HepG2 (cell line): ENCODE results near the gene DPM1. TPM values are rescaled to one million over a fixed set of nuclear protein-coding genes. Genes with fewer than 3 reads are reported as not detected.
A peak's percentile ranks its signal among the peaks of the same experiment; 100 is the strongest.

ENCODE experiments used
- BRD4 ChIP-seq: sonication (generic); formaldehyde crosslinking; IDR thresholded peaks from 2 replicates; pipeline ENCODE4 v1.4.0; 2020; ENCODE audit warnings: missing genetic modification reagents
- DR1 ChIP-seq: sonication (generic); formaldehyde crosslinking; IDR thresholded peaks from 2 replicates; pipeline ENCODE4 v1.8.0; 2021; ENCODE audit warnings: mild to moderate bottlenecking, missing genetic modification reagents, inconsistent platforms
- E2F1 ChIP-seq: sonication (generic); formaldehyde crosslinking; IDR thresholded peaks from 2 replicates; pipeline ENCODE4 v1.5.0; 2020; ENCODE audit warnings: missing genetic modification reagents
- ELK4 ChIP-seq: sonication (generic); formaldehyde crosslinking; IDR thresholded peaks from 2 replicates; pipeline ENCODE4 v1.9.0; 2021; ENCODE audit warnings: missing genetic modification reagents, borderline replicate concordance
- ETV5 ChIP-seq: IDR thresholded peaks from 2 replicates; pipeline ENCODE4 v1.6.1; 2018; ENCODE audit warnings: missing biosample characterization, missing genetic modification reagents, inconsistent platforms, borderline replicate concordance
- GTF2F1 ChIP-seq: fragments of 150-350 bp; IDR thresholded peaks from 2 replicates; pipeline ENCODE4 v1.6.1; 2014; ENCODE audit warnings: low read length
- IKZF4 ChIP-seq: sonication (generic); formaldehyde crosslinking; IDR thresholded peaks from 2 replicates; pipeline ENCODE4 v1.5.1; 2020; ENCODE audit warnings: borderline replicate concordance, mild to moderate bottlenecking, low read depth, missing genetic modification reagents; ENCODE audit errors: not compliant biosample characterization
- MIXL1 ChIP-seq: IDR thresholded peaks from 2 replicates; pipeline ENCODE4 v1.6.1; 2016
- MXI1 ChIP-seq: IDR thresholded peaks from 3 replicates; pipeline ENCODE4 v1.6.1; 2012; ENCODE audit warnings: low read depth, low read length, inconsistent platforms, borderline replicate concordance
- NFATC3 ChIP-seq: sonication (generic); formaldehyde crosslinking; IDR thresholded peaks from 2 replicates; pipeline ENCODE4 v1.5.1; 2020; ENCODE audit warnings: mild to moderate bottlenecking, missing genetic modification reagents
- PCBP2 ChIP-seq: fragments of 200-400 bp; formaldehyde crosslinking; optimal IDR thresholded peaks from 2 replicates; pipeline ENCODE3; 2018; ENCODE audit warnings: low read length, low read depth; ENCODE audit not compliant: poor library complexity, severe bottlenecking
- PHF8 ChIP-seq: sonication (generic); formaldehyde crosslinking; IDR thresholded peaks from 2 replicates; pipeline ENCODE4 v1.5.0; 2020; ENCODE audit warnings: missing genetic modification reagents
- REPIN1 ChIP-seq: sonication (generic); formaldehyde crosslinking; IDR thresholded peaks from 2 replicates; pipeline ENCODE4 v1.8.0; 2022; ENCODE audit warnings: missing genetic modification reagents, low read depth, mild to moderate bottlenecking, borderline replicate concordance
- RFX1 ChIP-seq: fragments of 450-650 bp; IDR thresholded peaks from 2 replicates; pipeline ENCODE4 v1.6.1; 2017
- SNRNP70 ChIP-seq: fragments of 200-400 bp; formaldehyde crosslinking; IDR thresholded peaks from 2 replicates; pipeline ENCODE4 v1.6.1; 2017; ENCODE audit warnings: mild to moderate bottlenecking, low read depth, low read length, moderate library complexity
- TEAD3 ChIP-seq: optimal IDR thresholded peaks from 2 replicates; pipeline ENCODE3; 2016; ENCODE audit warnings: borderline replicate concordance
- ZFAT ChIP-seq: sonication (generic); formaldehyde crosslinking; conservative IDR thresholded peaks from 2 replicates; pipeline ENCODE4 v1.8.1; 2023; ENCODE audit warnings: missing genetic modification reagents, inconsistent platforms
- ZNF12 ChIP-seq: sonication (generic); formaldehyde crosslinking; IDR thresholded peaks from 2 replicates; pipeline ENCODE4 v1.5.0; 2020; ENCODE audit warnings: missing genetic modification reagents
- ZNF546 ChIP-seq: sonication (generic); formaldehyde crosslinking; conservative IDR thresholded peaks from 2 replicates; pipeline ENCODE4 v1.8.1; 2023; ENCODE audit warnings: mild to moderate bottlenecking, missing genetic modification reagents
- ZNF773 ChIP-seq: sonication (generic); formaldehyde crosslinking; IDR thresholded peaks from 2 replicates; pipeline ENCODE4 v1.4.0; 2020; ENCODE audit warnings: missing genetic modification reagents, borderline replicate concordance
- ZSCAN22 ChIP-seq: sonication (generic); formaldehyde crosslinking; IDR thresholded peaks from 2 replicates; pipeline ENCODE4 v1.4.0; 2020; ENCODE audit warnings: mild to moderate bottlenecking, missing genetic modification reagents
- ZZZ3 ChIP-seq: sonication (generic); formaldehyde crosslinking; IDR thresholded peaks from 2 replicates; pipeline ENCODE4 v1.4.0; 2020; ENCODE audit warnings: missing genetic modification reagents, mild to moderate bottlenecking, borderline replicate concordance
- polyA plus RNA-seq, 8 experiments: library from polyadenylated mRNA; depleted of rRNA in 3 of 8; stranded (reverse) in 7 of 8; unstranded in 1 of 8; fragments of >200 nt; fragmentation: Illumina TruSeq in 4 of 8; extraction: Trizol in 4 of 8; gene quantifications; 2 replicates each; pipeline versions ENCODE4 v1.2.1 to v1.2.3, GENCODE V29; 2011 to 2016; ENCODE audit warnings: low read depth in 4 of 8, missing spikeins in 1 of 8, mixed read lengths in 1 of 8; ENCODE audit not compliant: insufficient read depth in 1 of 8
- total RNA-seq, 5 experiments: library from RNA; depleted of rRNA; stranded (reverse); fragments of >200 nt; fragmentation: Illumina TruSeq; extraction: Trizol; gene quantifications; 2 replicates each; pipeline ENCODE4 v1.2.3, GENCODE V29; 2016; ENCODE audit warnings: low read depth in 1 of 5
- TF ChIP-seq, protein P1 (sequence below): sonication (generic); formaldehyde crosslinking; conservative IDR thresholded peaks from 2 replicates; pipeline ENCODE4 v1.8.1; 2023; ENCODE audit warnings: missing genetic modification reagents
- TF ChIP-seq, protein P2 (sequence below): sonication (generic); formaldehyde crosslinking; IDR thresholded peaks from 2 replicates; pipeline ENCODE4 v1.4.0; 2020; ENCODE audit warnings: missing genetic modification reagents

The DPM1 gene
- total and polyA plus RNA-seq, 2 of the 13 experiments (the other 11 are each of a cell fraction or from before 2014, with no cell fraction given), result 83.2 to 161 TPM

DNA sequence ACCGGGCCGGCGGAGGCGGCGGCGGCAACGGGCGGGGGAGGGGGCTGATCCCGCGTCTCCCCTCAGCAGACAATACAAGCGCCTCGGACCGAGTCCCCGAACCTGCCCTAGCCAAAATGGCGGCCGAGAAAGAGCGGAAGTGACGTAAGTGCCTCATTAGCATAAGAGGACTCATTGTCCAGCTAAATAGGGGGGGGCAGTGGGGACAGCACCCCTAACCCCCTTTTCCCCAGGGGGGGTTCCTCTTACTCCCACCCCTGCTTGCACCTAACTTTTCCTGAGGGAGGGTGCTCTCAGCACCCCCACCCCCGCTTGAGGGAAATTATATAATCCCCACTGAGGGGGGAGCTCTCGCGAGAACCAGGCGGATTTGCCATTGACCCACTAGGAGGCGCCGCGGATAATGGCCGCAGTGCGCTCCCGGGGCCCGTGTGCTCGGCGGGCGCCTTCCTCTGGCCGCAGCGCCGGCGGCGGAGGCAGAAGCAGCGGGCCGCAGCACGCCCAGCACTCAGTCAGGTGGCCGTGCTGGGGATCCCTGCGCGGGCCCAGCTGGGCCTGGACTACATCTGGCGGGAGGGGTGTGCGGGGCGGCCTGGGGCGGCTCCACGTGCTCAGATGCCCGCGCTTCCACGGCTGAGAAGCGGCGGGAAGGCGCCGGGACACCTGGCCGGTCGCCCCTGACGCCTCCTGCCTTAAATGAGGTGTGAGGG, 26.9 kb downstream of the DPM1 start, which contains the start of gene ADNP (continued):
- no peak for TF ChIP-seq ELK4 (CRISPR knock-in tag)
- no peak for TF ChIP-seq ZSCAN22 (CRISPR knock-in tag)
- no peak for TF ChIP-seq TEAD3 (CRISPR knock-in tag)
- no peak for TF ChIP-seq ZNF773 (CRISPR knock-in tag)
- TF ChIP-seq ZNF12, result no peak
- TF ChIP-seq SNRNP70, result no peak
- no peak for TF ChIP-seq NFATC3
- peak; percentile 80 for TF ChIP-seq REPIN1 (CRISPR knock-in tag)
- TF ChIP-seq RFX1, result no peak
- TF ChIP-seq ETV5, result peak; percentile 64; the same call in 1 of the 2 replicates
- no peak for TF ChIP-seq IKZF4 (CRISPR knock-in tag)
- peak; percentile 79 for TF ChIP-seq MIXL1 (CRISPR knock-in tag)
- TF ChIP-seq E2F1 (CRISPR knock-in tag), result no peak
- TF ChIP-seq BRD4, result peak; percentile 52; the same call in 1 of the 2 replicates
- no peak for TF ChIP-seq ZNF546
- TF ChIP-seq GTF2F1, result no peak
- peak; percentile 46; the same call in 1 of the 2 replicates for TF ChIP-seq DR1 (CRISPR knock-in tag)
- TF ChIP-seq, protein P1, sequence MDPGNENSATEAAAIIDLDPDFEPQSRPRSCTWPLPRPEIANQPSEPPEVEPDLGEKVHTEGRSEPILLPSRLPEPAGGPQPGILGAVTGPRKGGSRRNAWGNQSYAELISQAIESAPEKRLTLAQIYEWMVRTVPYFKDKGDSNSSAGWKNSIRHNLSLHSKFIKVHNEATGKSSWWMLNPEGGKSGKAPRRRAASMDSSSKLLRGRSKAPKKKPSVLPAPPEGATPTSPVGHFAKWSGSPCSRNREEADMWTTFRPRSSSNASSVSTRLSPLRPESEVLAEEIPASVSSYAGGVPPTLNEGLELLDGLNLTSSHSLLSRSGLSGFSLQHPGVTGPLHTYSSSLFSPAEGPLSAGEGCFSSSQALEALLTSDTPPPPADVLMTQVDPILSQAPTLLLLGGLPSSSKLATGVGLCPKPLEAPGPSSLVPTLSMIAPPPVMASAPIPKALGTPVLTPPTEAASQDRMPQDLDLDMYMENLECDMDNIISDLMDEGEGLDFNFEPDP (CRISPR knock-in tag), result no peak
- TF ChIP-seq, protein P2, sequence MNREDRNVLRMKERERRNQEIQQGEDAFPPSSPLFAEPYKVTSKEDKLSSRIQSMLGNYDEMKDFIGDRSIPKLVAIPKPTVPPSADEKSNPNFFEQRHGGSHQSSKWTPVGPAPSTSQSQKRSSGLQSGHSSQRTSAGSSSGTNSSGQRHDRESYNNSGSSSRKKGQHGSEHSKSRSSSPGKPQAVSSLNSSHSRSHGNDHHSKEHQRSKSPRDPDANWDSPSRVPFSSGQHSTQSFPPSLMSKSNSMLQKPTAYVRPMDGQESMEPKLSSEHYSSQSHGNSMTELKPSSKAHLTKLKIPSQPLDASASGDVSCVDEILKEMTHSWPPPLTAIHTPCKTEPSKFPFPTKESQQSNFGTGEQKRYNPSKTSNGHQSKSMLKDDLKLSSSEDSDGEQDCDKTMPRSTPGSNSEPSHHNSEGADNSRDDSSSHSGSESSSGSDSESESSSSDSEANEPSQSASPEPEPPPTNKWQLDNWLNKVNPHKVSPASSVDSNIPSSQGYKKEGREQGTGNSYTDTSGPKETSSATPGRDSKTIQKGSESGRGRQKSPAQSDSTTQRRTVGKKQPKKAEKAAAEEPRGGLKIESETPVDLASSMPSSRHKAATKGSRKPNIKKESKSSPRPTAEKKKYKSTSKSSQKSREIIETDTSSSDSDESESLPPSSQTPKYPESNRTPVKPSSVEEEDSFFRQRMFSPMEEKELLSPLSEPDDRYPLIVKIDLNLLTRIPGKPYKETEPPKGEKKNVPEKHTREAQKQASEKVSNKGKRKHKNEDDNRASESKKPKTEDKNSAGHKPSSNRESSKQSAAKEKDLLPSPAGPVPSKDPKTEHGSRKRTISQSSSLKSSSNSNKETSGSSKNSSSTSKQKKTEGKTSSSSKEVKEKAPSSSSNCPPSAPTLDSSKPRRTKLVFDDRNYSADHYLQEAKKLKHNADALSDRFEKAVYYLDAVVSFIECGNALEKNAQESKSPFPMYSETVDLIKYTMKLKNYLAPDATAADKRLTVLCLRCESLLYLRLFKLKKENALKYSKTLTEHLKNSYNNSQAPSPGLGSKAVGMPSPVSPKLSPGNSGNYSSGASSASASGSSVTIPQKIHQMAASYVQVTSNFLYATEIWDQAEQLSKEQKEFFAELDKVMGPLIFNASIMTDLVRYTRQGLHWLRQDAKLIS, result no peak
- TF ChIP-seq PHF8 (CRISPR knock-in tag), result peak; percentile 27; the same call in 1 of the 2 replicates
- TF ChIP-seq ZFAT (CRISPR knock-in tag), result no peak
- TF ChIP-seq ZZZ3 (CRISPR knock-in tag), result no peak
- TF ChIP-seq MXI1, result peak; percentile 10; the same call in 1 of the 3 replicates
- TF ChIP-seq PCBP2, result no peak
